MG63 (cell line): ENCODE data around the gene KIZ. TPM values are rescaled to one million over a fixed set of nuclear protein-coding genes. Genes with fewer than 3 reads are reported as not detected.

ENCODE experiments used
- DNase-seq: peaks from one replicate; pipeline ENCODE4 v3.0.0-alpha.2; 2020
- H3K27me3 ChIP-seq: fragments of 250-450 bp; sonication (Bioruptor Pico); 2 replicates; pipeline ENCODE4 v1.5.1; 2020; ENCODE audit warnings: mild to moderate bottlenecking, moderate library complexity
- H3K36me3 ChIP-seq: fragments of 250-450 bp; sonication (Bioruptor Pico); 2 replicates; pipeline ENCODE4 v1.5.1; 2020; ENCODE audit warnings: mild to moderate bottlenecking, moderate library complexity
- H3K4me3 ChIP-seq: fragments of 250-450 bp; sonication (Bioruptor Pico); 2 replicates; pipeline ENCODE4 v1.5.1; 2020; ENCODE audit warnings: mild to moderate bottlenecking, moderate library complexity
- H3K9me3 ChIP-seq: fragments of 250-450 bp; sonication (Bioruptor Pico); 2 replicates; pipeline ENCODE4 v1.5.1; 2020; ENCODE audit warnings: mild to moderate bottlenecking, moderate library complexity
- total RNA-seq: library from RNA; depleted of rRNA; stranded (reverse); fragments of >200 nt; shearing (Covaris generic); gene quantifications from 2 replicates; pipeline ENCODE4 v1.2.3, GENCODE V29; 2014; ENCODE audit warnings: low replicate concordance

The KIZ gene
- total RNA-seq, 1 experiment from 2014 or later = 4.8 TPM

GRCh38 chr20:21180248-21180647, 54.4 kb downstream of the KIZ start:
- H3K4me3 ChIP-seq = no peak overlapping the region
- no peaks in the 10 kb centered on the region for H3K36me3 ChIP-seq
- no peaks in the 10 kb centered on the region for H3K27me3 ChIP-seq
- DNase-seq = no peak
- H3K9me3 ChIP-seq = no peaks in the 10 kb centered on the region

GRCh38 chr20:21181028-21181427, 55.1 kb downstream of the KIZ start:
- DNase-seq = no peak
- Histone ChIP-seq H3K4me3 (no peak overlapping the region), H3K27me3 (no peaks in the 10 kb centered on the region), H3K9me3 (no peaks in the 10 kb centered on the region), H3K36me3 (no peaks in the 10 kb centered on the region)

GRCh38 chr20:21182832-21183563, 57.1 kb downstream of the KIZ start:
- Histone ChIP-seq H3K36me3 (no peaks in the 10 kb centered on the region), H3K9me3 (no peaks in the 10 kb centered on the region), H3K4me3 (no peak overlapping the region), H3K27me3 (no peaks in the 10 kb centered on the region)
- DNase-seq = peak; percentile 59

- H3K4me3 ChIP-seq = no peak overlapping the region
- H3K9me3 ChIP-seq = no peaks in the 10 kb centered on the region
- no peaks in the 10 kb centered on the region for H3K36me3 ChIP-seq
- peak; percentile 20 for DNase-seq
- H3K27me3 ChIP-seq = no peaks in the 10 kb centered on the region
Measured at GRCh38 chr20:21183722-21184121, 57.8 kb downstream of the KIZ start.

GRCh38 chr20:21184819-21185218, 58.9 kb downstream of the KIZ start:
- no peaks in the 10 kb centered on the region for H3K36me3 ChIP-seq
- no peak for DNase-seq
- H3K4me3 ChIP-seq = no peak overlapping the region

GRCh38 chr20:21185849-21186248, 60.0 kb downstream of the KIZ start:
- H3K36me3 ChIP-seq = no peaks in the 10 kb centered on the region
- H3K27me3 ChIP-seq = no peaks in the 10 kb centered on the region
- no peak overlapping the region for H3K4me3 ChIP-seq
- H3K9me3 ChIP-seq = no peaks in the 10 kb centered on the region
- DNase-seq = no peak

More at GRCh38 chr20:21184819-21185218, 58.9 kb downstream of the KIZ start:
- Histone ChIP-seq H3K9me3 (no peaks in the 10 kb centered on the region), H3K27me3 (no peaks in the 10 kb centered on the region)

- Histone ChIP-seq H3K27me3 (no peaks in the 10 kb centered on the region), H3K9me3 (no peaks in the 10 kb centered on the region), H3K4me3 (no peak overlapping the region), H3K36me3 (no peaks in the 10 kb centered on the region)
- DNase-seq = no peak
Measured at GRCh38 chr20:21189761-21190523, 64.1 kb downstream of the KIZ start.

GRCh38 chr20:21190869-21191268, 65.0 kb downstream of the KIZ start:
- Histone ChIP-seq H3K27me3 (no peaks in the 10 kb centered on the region), H3K36me3 (no peaks in the 10 kb centered on the region), H3K4me3 (no peak overlapping the region), H3K9me3 (no peaks in the 10 kb centered on the region)
- no peak for DNase-seq

- DNase-seq = no peak
- Histone ChIP-seq H3K9me3 (no peaks in the 10 kb centered on the region), H3K4me3 (no peak overlapping the region), H3K27me3 (no peaks in the 10 kb centered on the region), H3K36me3 (no peaks in the 10 kb centered on the region)
Measured at GRCh38 chr20:21191839-21192238, 66.0 kb downstream of the KIZ start.

GRCh38 chr20:21202259-21202658, 76.4 kb downstream of the KIZ start:
- no peaks in the 10 kb centered on the region for H3K36me3 ChIP-seq
- H3K4me3 ChIP-seq = no peak overlapping the region
- H3K27me3 ChIP-seq = no peaks in the 10 kb centered on the region
- no peak for DNase-seq
- H3K9me3 ChIP-seq = no peaks in the 10 kb centered on the region

GRCh38 chr20:21203088-21203656, 77.3 kb downstream of the KIZ start:
- no peak for DNase-seq
- H3K36me3 ChIP-seq = no peaks in the 10 kb centered on the region
- H3K27me3 ChIP-seq = no peaks in the 10 kb centered on the region
- H3K4me3 ChIP-seq = no peak overlapping the region
- H3K9me3 ChIP-seq = no peaks in the 10 kb centered on the region

- Histone ChIP-seq H3K27me3 (no peaks in the 10 kb centered on the region), H3K4me3 (no peak overlapping the region), H3K9me3 (no peaks in the 10 kb centered on the region), H3K36me3 (no peaks in the 10 kb centered on the region)
- DNase-seq = no peak
Measured at GRCh38 chr20:21206584-21206983, 80.7 kb downstream of the KIZ start.

- no peak for DNase-seq
- Histone ChIP-seq H3K36me3 (no peaks in the 10 kb centered on the region), H3K9me3 (no peaks in the 10 kb centered on the region), H3K4me3 (no peak overlapping the region), H3K27me3 (no peaks in the 10 kb centered on the region)
Measured at GRCh38 chr20:21208999-21209398, 83.1 kb downstream of the KIZ start.

GRCh38 chr20:21209668-21210067, 83.8 kb downstream of the KIZ start:
- Histone ChIP-seq H3K4me3 (no peak overlapping the region), H3K27me3 (no peaks in the 10 kb centered on the region), H3K9me3 (no peaks in the 10 kb centered on the region), H3K36me3 (no peaks in the 10 kb centered on the region)
- no peak for DNase-seq

- H3K4me3 ChIP-seq = no peak overlapping the region
- no peaks in the 10 kb centered on the region for H3K27me3 ChIP-seq
- H3K9me3 ChIP-seq = no peaks in the 10 kb centered on the region
- H3K36me3 ChIP-seq = no peaks in the 10 kb centered on the region
- DNase-seq = no peak
Measured at GRCh38 chr20:21213691-21214090, 87.8 kb downstream of the KIZ start.

- no peak for DNase-seq
- H3K4me3 ChIP-seq = no peak overlapping the region
- no peaks in the 10 kb centered on the region for H3K27me3 ChIP-seq
- H3K36me3 ChIP-seq = no peaks in the 10 kb centered on the region
- H3K9me3 ChIP-seq = no peaks in the 10 kb centered on the region
Measured at GRCh38 chr20:21214431-21214830, 88.5 kb downstream of the KIZ start.

- no peaks in the 10 kb centered on the region for H3K9me3 ChIP-seq
- no peak overlapping the region for H3K4me3 ChIP-seq
- DNase-seq = no peak
- H3K27me3 ChIP-seq = no peaks in the 10 kb centered on the region
- no peaks in the 10 kb centered on the region for H3K36me3 ChIP-seq
Measured at GRCh38 chr20:21219686-21220085, 93.8 kb downstream of the KIZ start.

GRCh38 chr20:21224217-21224616, 98.3 kb downstream of the KIZ start:
- Histone ChIP-seq H3K9me3 (no peaks in the 10 kb centered on the region), H3K4me3 (no peak overlapping the region), H3K27me3 (no peaks in the 10 kb centered on the region), H3K36me3 (no peaks in the 10 kb centered on the region)
- no peak for DNase-seq
